K562 (cell line): Measurements from ENCODE around the gene THAP4. TPM values are rescaled to one million over a fixed set of nuclear protein-coding genes. Genes with fewer than 3 reads are reported as not detected.
A peak's percentile ranks its signal among the peaks of the same experiment; 100 is the strongest.

Experiments
- ATAC-seq: fragments of 200-7000 bp; cut with Tn5 transposase; 3 replicates; pipeline ENCODE4 v1.9.1; 2020; ENCODE audit warnings: moderate library complexity
- BruUV-seq: library from RNA; stranded (reverse); fragments of 400-500 nt; replicated peaks from 2 replicates; lab custom pipeline; 2021; lab: Mats Ljungman, UMichigan
- CTCF ChIA-PET: fragments of 300-600 bp; formaldehyde crosslinking; extraction: SDS; loops from one replicate; lab custom pipeline; 2021; ENCODE audit warnings: low intra/inter-chr PET ratio; lab: Yijun Ruan, JAX
- POLR2A ChIA-PET: fragments of 300-600, 350-650 bp; sonication (Branson Sonifier 250); formaldehyde crosslinking; extraction: SDS; loops from one replicate; lab custom pipeline; 2021; ENCODE audit warnings: antibody characterized with exemption, inconsistent platforms; lab: Yijun Ruan, JAX
- DNase-seq, 4 experiments: peaks; one replicate each; pipeline versions ENCODE4 v3.0.0 to v3.0.0-alpha.2; 2011 to 2018; ENCODE audit warnings: low spot score in 3 of 4, mixed read lengths in 3 of 4; ENCODE audit errors: extremely low read depth in 1 of 4
- FAIRE-seq: peaks from 2 replicates; lab custom pipeline; 2011; peaks lifted over from hg19 to GRCh38; lab: Jason Lieb, UNC
- H2AFZ ChIP-seq: 2 replicates; pipeline ENCODE4 v1.6.0; 2011; ENCODE audit warnings: low read depth, low read length, control low read depth, inconsistent platforms
- H3K27ac ChIP-seq: fragments of 200-600 bp; 3 replicates; pipeline ENCODE4 v1.8.0; 2011; ENCODE audit warnings: low read depth, mild to moderate bottlenecking, control low read depth, inconsistent platforms, low read length, moderate library complexity, mixed read lengths; ENCODE audit errors: extremely low read depth
- H3K27me3 ChIP-seq, 2 experiments: fragments of 300-600 bp in 1 of 2; 2 replicates in 1 of 2; 3 replicates in 1 of 2; pipeline versions ENCODE4 v1.6.0 to v1.8.0; 2011; ENCODE audit warnings: inconsistent platforms in 2 of 2, low read length in 2 of 2, mild to moderate bottlenecking in 1 of 2, mixed read lengths in 1 of 2, moderate library complexity in 1 of 2; ENCODE audit not compliant: control insufficient read depth in 2 of 2, insufficient read depth in 2 of 2
- H3K36me3 ChIP-seq: fragments of 300-600 bp; 3 replicates; pipeline ENCODE4 v1.8.0; 2011; ENCODE audit warnings: mild to moderate bottlenecking, low read length, inconsistent platforms; ENCODE audit not compliant: control insufficient read depth, insufficient read depth
- H3K4me1 ChIP-seq, 2 experiments: fragments of 200-600 bp in 1 of 2; replicated peaks in 1 of 2; 2 replicates in 1 of 2; 3 replicates in 1 of 2; pipeline versions ENCODE4 v1.5.1 to v1.8.0; 2011; ENCODE audit warnings: inconsistent platforms in 2 of 2, low read length in 2 of 2, mild to moderate bottlenecking in 1 of 2, mixed read lengths in 1 of 2, moderate library complexity in 1 of 2; ENCODE audit not compliant: control insufficient read depth in 2 of 2, insufficient read depth in 2 of 2
- H3K4me2 ChIP-seq: 2 replicates; pipeline ENCODE4 v1.6.1; 2011; ENCODE audit warnings: low read length, control low read depth, inconsistent platforms, mixed read lengths; ENCODE audit not compliant: insufficient read depth
- H3K4me3 ChIP-seq: fragments of 200-600 bp; sonication (generic), shearing (Covaris generic); 2 replicates; pipeline ENCODE4 v1.5.1; 2016; ENCODE audit warnings: control low read depth, inconsistent platforms
- H3K79me2 ChIP-seq: fragments of 200-600 bp; 3 replicates; pipeline ENCODE4 v1.8.0; 2011; ENCODE audit warnings: low read length, inconsistent platforms; ENCODE audit not compliant: control insufficient read depth, insufficient read depth
- H3K9ac ChIP-seq, 2 experiments: 2 replicates each; pipeline versions ENCODE4 v1.6.0 to v1.6.1; 2011; ENCODE audit warnings: low read depth in 2 of 2, low read length in 2 of 2, control low read depth in 1 of 2, inconsistent platforms in 1 of 2, mild to moderate bottlenecking in 1 of 2, mixed read lengths in 1 of 2; ENCODE audit not compliant: insufficient read depth in 1 of 2
- H3K9me1 ChIP-seq: one replicate; pipeline ENCODE4 v1.6.0; 2011; ENCODE audit warnings: inconsistent platforms, mild to moderate bottlenecking, low read length, moderate library complexity; ENCODE audit not compliant: control insufficient read depth, insufficient read depth
- H3K9me3 ChIP-seq: replicated peaks from 2 replicates; pipeline ENCODE4 v1.5.1; 2011; ENCODE audit warnings: low read depth, low read length, inconsistent platforms; ENCODE audit not compliant: control insufficient read depth, insufficient read depth
- H4K20me1 ChIP-seq: replicated peaks from 2 replicates; pipeline ENCODE4 v1.6.1; 2011; ENCODE audit warnings: low read length, inconsistent platforms, mixed read lengths; ENCODE audit not compliant: control insufficient read depth, insufficient read depth
- CBFA2T3 ChIP-seq: fragments of 450-650 bp; IDR thresholded peaks from 2 replicates; pipeline ENCODE4 v1.6.1; 2017
- GTF2F1 ChIP-seq: IDR thresholded peaks from 2 replicates; pipeline ENCODE4 v1.6.1; 2011; ENCODE audit warnings: low read depth, low read length, improper control_type of control experiment
- MEF2D ChIP-seq: conservative IDR thresholded peaks from 2 replicates; pipeline ENCODE4 v1.6.1; 2016; ENCODE audit warnings: low read depth, missing genetic modification characterization, missing compliant biosample characterization
- NFE2 ChIP-seq: IDR thresholded peaks from 2 replicates; pipeline ENCODE4 v1.6.1; 2014; ENCODE audit warnings: antibody characterized with exemption, low read depth
- NR1H2 ChIP-seq: sonication (generic); formaldehyde crosslinking; IDR thresholded peaks from 2 replicates; pipeline ENCODE4 v1.4.0; 2020; ENCODE audit warnings: mild to moderate bottlenecking, missing genetic modification reagents
- NR4A1 ChIP-seq, 2 experiments: fragments of 250-450 bp in 1 of 2; fragments of 450-650 bp in 1 of 2; sonication (Bioruptor Pico) in 1 of 2; IDR thresholded peaks; 2 replicates each; pipeline versions ENCODE4 v1.4.0 to v1.6.1; 2016 to 2020; ENCODE audit warnings: mild to moderate bottlenecking in 2 of 2, missing compliant biosample characterization in 1 of 2, missing genetic modification characterization in 1 of 2, moderate library complexity in 1 of 2
- PKNOX1 ChIP-seq: fragments of 450-650 bp; IDR thresholded peaks from 2 replicates; pipeline ENCODE4 v1.6.1; 2016
- RFX7 ChIP-seq: fragments of 250-450 bp; sonication (Bioruptor Pico); IDR thresholded peaks from 2 replicates; pipeline ENCODE4 v1.5.1; 2021; ENCODE audit warnings: mild to moderate bottlenecking
- THAP12 ChIP-seq: fragments of 250-450 bp; sonication (Bioruptor Pico); IDR thresholded peaks from 2 replicates; pipeline ENCODE4 v1.9.0; 2021; ENCODE audit warnings: mild to moderate bottlenecking, inconsistent platforms
- WHSC1 ChIP-seq: IDR thresholded peaks from one replicate; pipeline ENCODE4 v1.6.1; 2012; ENCODE audit warnings: low read length, control low read depth, inconsistent platforms
- ZNF165 ChIP-seq: fragments of 250-450 bp; sonication (Bioruptor Pico); IDR thresholded peaks from 2 replicates; pipeline ENCODE4 v1.4.0; 2020; ENCODE audit warnings: borderline replicate concordance
- ZNF232 ChIP-seq: sonication (generic); formaldehyde crosslinking; IDR thresholded peaks from 2 replicates; pipeline ENCODE4 v1.8.0; 2022; ENCODE audit warnings: mild to moderate bottlenecking, missing genetic modification reagents
- ZNF280B ChIP-seq: fragments of 250-450 bp; sonication (Bioruptor Pico); IDR thresholded peaks from 2 replicates; pipeline ENCODE4 v1.5.1; 2021; ENCODE audit warnings: mild to moderate bottlenecking
- ZNF408 ChIP-seq: fragments of 250-450 bp; sonication (Bioruptor Pico); IDR thresholded peaks from 2 replicates; pipeline ENCODE4 v1.4.0; 2020; ENCODE audit warnings: low read depth, mild to moderate bottlenecking, moderate library complexity
- ZNF695 ChIP-seq: fragments of 450-650 bp; formaldehyde crosslinking; IDR thresholded peaks from 2 replicates; pipeline ENCODE4 v1.4.0; 2020; ENCODE audit warnings: mild to moderate bottlenecking, moderate library complexity
- WGBS: fragments of 100-300 bp; shearing (Covaris generic); methylation state at CpG from one replicate; pipeline ENCODE4 v1.1.6; 2016; ENCODE audit warnings: low coverage, mixed read lengths; ENCODE audit not compliant: insufficient coverage; ENCODE audit errors: missing lambda C conversion rate; 5-methylcytosine and 5-hydroxymethylcytosine counted together
- in situ Hi-C: fragments of 300-500 bp; cut with MboI; formaldehyde crosslinking; loops from 4 replicates; pipeline ENCODE4 v1.15.0; 2018; ENCODE audit warnings: inconsistent platforms, mixed read lengths
- intact Hi-C: fragments of 100-400 bp; cut with micrococcal nuclease; formaldehyde crosslinking; loops from 2 replicates; pipeline ENCODE4 v1.14.2; 2022
- polyA plus RNA-seq, 8 experiments: library from polyadenylated mRNA; depleted of rRNA in 4 of 8; stranded (reverse) in 5 of 8; unstranded in 3 of 8; fragments of >200 nt; fragmentation: Nextera tagmentation in 2 of 8; fragmentation: Illumina TruSeq in 1 of 8; extraction: Ambion mirVana in 2 of 8; extraction: Trizol in 1 of 8; gene quantifications; 2 replicates each; pipeline versions ENCODE4 v1.2.1 to v1.2.3, GENCODE V29; 2011 to 2014; ENCODE audit warnings: inconsistent platforms in 1 of 8, missing spikeins in 1 of 8
- total RNA-seq, 7 experiments: library from RNA; depleted of rRNA in 6 of 7; stranded (reverse); fragments of >200 nt in 6 of 7; fragmentation: Illumina TruSeq in 2 of 7; extraction: Trizol in 2 of 7; gene quantifications; 2 replicates each; pipeline versions ENCODE4 v1.2.1 to v1.2.3, GENCODE V29; 2011 to 2021; ENCODE audit warnings: low replicate concordance in 1 of 7

The THAP4 gene
- total and polyA plus RNA-seq, 9 of the 15 experiments (the other 6 are each of a cell fraction or from before 2014, with no cell fraction given), result 8.6 to 60.9 (median 43.9) TPM

GRCh38 chr2:241595600-241596140 lies 41.3 kb downstream of the THAP4 start:
- ATAC-seq, result no peak

GRCh38 chr2:241593271-241593670 lies 43.7 kb downstream of the THAP4 start:
- in situ Hi-C loops, result no loop called here
- Histone ChIP-seq H3K4me1 (no peaks in the 10 kb centered on the region), H3K9me1 (no peaks in the 10 kb centered on the region), H3K79me2 (no peaks in the 10 kb centered on the region), H3K27me3 (no peaks in the 10 kb centered on the region), H3K4me3 (no peak overlapping the region), H3K4me2 (no peak overlapping the region), H2AFZ (no peak overlapping the region), H3K9me3 (no peaks in the 10 kb centered on the region; the same call in 1 of the 2 replicates), H3K36me3 (peaks cover 45% of the 10 kb centered on the region; the same call in 2 of the 3 replicates), H4K20me1 (no peaks in the 10 kb centered on the region), H3K27ac (no peak overlapping the region), H3K9ac (no peak overlapping the region)
- no peak for FAIRE-seq
- no peak for ATAC-seq
- WGBS, result 90% methylated on average over 11 of the region's 16 CpGs
- intact Hi-C loops, result no loop called here
- ChIA-PET CTCF (no interaction called here), POLR2A (no interaction called here)
- BruUV-seq, result no TSS peak
- no peak for TF ChIP-seq ZNF165 (CRISPR knock-in tag)
- no peak for TF ChIP-seq PKNOX1
- no peak for TF ChIP-seq RFX7 (CRISPR knock-in tag)
- TF ChIP-seq ZNF280B (CRISPR knock-in tag), result no peak
- no peak for TF ChIP-seq THAP12 (CRISPR knock-in tag)
- TF ChIP-seq GTF2F1, result no peak
- no peak for TF ChIP-seq ZNF408 (CRISPR knock-in tag)
- TF ChIP-seq ZNF695 (CRISPR knock-in tag), result no peak
- no peak for TF ChIP-seq WHSC1
- no peak for TF ChIP-seq MEF2D (tag)
- no peak for DNase-seq

More at GRCh38 chr2:241595600-241596140, 41.3 kb downstream of the THAP4 start:
- no peak overlapping the region for H2AFZ ChIP-seq
- H3K9me3 ChIP-seq, result no peaks in the 10 kb centered on the region
- no peak for TF ChIP-seq NFE2
- TF ChIP-seq ZNF232 (CRISPR knock-in tag), result no peak
- no peak for TF ChIP-seq NR1H2 (CRISPR knock-in tag)
- TF ChIP-seq CBFA2T3, result no peak
- TF ChIP-seq NR4A1 (CRISPR knock-in tag; IDR thresholded peaks at IDR 0.05), result no peak
- TF ChIP-seq NR4A1 (tag; IDR thresholded peaks at IDR 0.05), result no peak
- TF ChIP-seq, all 486 proteins: peak for 0
- Histone ChIP-seq H3K27me3 (no peaks in the 10 kb centered on the region), H3K4me2 (no peak overlapping the region), H3K36me3 (peaks cover 55% of the 10 kb centered on the region; the same call in 1 of the 3 replicates), H4K20me1 (no peaks in the 10 kb centered on the region), H3K9me1 (no peaks in the 10 kb centered on the region), H3K4me1 (no peaks in the 10 kb centered on the region), H3K79me2 (no peaks in the 10 kb centered on the region), H3K27ac (no peak overlapping the region), H3K4me3 (no peak overlapping the region), H3K9ac (peak overlapping the region in 1 of 2 experiments; percentile 52; a peak in 1 of 4 replicates)
- DNase-seq (no peak), FAIRE-seq (no peak)
- no TSS peak for BruUV-seq
- 96% methylated on average over 14 of the region's 15 CpGs for WGBS
- ChIA-PET CTCF (no interaction called here), POLR2A (no interaction called here)
- in situ Hi-C loops (no loop called here), intact Hi-C loops (no loop called here)
